DMS79 (cell line): ENCODE measurements around the gene CHURC1.
"Not testable (repeated sequence)": the region's sequence is repeated elsewhere in the genome, so short reads cannot be mapped to it uniquely, and the experiment has no call there.

Experiments
- DNase-seq: peaks from one replicate; lab custom pipeline; 2025; lab: John Stamatoyannopoulos, UW

The CHURC1 gene

DNA sequence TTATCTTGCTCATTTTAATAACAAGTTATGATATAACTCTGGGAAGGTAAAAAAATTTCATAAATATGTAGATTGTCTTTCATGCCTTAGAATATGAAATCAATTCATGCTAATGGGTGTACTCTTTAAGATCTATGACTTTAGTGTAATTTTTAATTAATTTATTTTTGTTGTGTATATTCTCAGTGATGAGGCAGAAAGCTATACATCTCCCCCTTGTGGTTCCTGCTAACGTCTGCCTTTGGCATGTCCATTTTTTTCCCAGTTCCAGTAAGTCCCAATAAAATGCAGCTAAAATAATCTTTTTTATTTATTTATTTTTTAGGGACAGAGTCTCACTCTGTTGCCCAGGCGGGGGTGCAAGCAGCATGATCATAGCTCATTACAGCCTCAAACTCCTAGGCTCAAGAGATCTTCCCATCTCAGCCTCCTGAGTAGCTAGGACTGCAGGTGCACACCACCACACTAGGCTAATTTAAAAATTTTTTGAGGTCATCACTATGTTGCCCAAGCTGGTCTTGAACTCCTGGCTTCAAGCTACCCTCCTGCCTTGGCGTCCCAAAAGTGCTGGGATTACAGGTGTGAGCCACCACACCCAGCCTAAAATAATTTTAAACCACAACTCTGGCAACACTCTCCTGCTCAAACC is 3.3 kb upstream of the CHURC1 start:
- DNase-seq = no peak

DNA sequence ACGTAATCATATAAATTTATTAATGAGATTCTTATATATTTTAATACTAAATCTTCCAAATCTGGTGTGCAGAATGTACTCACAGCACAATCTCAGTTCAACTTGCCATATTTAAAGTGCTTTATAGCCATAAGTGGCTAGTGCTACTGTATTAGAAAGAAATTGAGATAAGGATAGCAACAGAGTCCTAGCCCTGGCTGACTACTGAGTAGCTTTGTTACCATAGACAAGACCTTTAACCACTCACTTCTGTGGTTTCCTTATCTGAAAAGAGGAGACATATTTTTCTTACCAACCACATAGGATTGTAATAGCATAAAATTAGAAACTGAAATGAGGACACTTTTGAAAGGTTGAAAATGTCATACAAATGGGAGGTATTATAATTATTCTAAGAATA is 2.0 kb upstream of the CHURC1 start:
- no peak for DNase-seq

DNA sequence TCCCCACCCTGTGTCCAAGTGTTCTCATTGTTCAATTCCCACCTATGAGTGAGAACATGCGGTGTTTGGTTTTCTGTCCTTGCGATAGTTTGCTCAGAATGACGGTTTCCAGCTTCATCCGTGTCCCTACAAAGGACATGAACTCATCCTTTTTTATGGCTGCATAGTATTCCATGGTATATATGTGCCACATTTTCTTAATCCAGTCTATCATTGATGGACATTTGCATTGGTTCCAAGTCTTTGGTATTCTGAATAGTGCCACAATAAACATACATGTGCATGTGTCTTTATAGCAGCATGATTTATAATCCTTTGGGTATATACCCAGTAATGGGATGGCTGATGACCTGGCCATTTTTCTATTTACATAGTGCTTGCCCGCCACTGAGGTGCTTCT is 778 bp upstream of the CHURC1 start:
- not testable (repeated sequence) for DNase-seq

DNA sequence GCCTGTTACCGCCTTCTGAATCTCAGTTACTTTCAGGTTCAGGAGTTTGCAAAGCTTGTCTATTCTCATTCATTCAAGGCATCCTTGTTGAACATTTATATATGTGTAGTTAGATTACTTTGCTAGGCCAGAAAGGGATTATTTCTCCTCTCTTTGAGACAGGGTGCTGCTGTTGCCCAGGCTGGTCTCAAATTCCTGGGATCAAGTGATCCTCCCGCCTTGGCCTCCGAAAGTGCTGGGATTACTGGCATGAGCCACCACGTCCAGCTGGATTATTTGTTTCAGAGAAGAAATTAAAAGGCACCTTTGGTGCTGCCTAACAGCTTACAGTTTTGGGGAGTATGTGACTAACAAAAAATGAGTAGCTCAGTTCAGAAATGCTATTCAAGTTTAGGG is 772 bp downstream of the CHURC1 start:
- DNase-seq = no peak

DNA sequence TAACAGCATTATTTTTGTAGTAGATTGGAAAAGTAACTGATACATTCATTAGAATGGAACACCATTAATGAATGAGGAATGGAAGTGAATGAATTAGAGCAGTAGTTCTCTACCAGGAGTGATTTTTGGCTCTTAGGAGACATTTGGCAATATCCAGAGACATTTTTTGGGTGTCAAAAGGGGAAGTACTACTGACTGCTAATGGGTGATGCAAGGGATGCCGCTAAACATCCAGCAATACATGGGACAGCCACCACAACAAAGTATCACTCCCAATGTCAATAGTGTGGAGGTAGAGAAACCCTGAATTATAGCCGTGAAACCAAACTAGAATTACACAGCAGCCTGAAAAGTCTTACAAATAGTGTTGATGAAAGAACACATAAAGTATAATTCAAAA is 1.5 kb downstream of the CHURC1 start:
- no peak for DNase-seq

DNA sequence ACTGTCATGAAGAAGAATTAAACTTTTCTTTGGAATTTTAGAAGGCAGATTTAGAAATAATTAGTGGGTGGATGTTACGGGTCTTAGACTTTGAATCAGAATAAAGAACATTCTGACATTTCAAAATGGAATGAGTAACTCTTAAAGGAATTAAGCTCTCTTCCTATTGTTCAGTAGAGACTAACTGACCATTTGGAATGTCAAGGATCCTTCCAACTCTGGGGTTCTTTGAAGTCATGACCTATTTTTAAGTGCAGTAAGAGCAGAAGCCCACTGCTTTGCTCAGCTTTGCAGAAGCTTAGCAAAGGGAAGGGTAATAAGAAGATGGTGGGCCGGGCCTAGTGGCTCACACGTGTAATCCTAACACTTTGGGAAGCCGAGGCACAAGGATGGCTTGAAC is 4.0 kb downstream of the CHURC1 start:
- no peak for DNase-seq

DNA sequence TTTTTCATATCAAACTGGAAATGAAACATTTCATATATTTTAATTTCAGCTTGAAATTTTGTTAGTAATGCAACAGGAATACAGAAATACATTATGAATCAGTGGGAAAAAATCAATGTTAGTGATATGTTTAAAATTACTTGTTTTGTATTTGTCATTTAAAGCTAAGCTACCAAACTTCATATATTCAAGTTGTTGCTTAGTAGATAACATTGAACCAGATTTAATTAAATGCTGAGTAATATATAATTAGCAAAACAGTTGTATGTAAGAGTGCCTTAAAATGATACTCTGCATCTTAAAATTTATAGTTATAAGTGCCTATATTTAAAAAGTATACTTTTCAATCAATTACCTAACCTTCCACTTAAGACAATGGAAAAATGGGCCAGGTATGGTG is 5.0 kb downstream of the CHURC1 start:
- no peak for DNase-seq

DNA sequence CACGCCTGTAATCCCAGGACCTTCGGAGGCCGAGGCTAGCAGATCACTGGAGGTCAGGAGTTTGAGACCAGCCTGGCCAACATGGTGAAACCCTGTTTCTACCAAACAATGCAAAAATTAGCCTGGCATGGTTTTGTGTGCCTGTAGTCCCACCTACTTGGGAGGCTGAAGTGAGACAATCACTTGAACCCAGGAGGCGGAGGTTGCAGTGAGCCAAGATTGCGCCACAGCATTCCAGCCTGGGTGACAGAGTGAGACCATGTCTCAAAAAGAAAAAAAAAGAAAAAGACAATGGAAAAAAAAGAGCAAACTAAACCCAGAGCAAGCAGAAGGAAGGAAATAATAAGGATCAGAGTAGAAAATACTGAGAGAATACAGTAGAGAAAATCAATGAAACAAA is 5.4 kb downstream of the CHURC1 start:
- DNase-seq = no peak

DNA sequence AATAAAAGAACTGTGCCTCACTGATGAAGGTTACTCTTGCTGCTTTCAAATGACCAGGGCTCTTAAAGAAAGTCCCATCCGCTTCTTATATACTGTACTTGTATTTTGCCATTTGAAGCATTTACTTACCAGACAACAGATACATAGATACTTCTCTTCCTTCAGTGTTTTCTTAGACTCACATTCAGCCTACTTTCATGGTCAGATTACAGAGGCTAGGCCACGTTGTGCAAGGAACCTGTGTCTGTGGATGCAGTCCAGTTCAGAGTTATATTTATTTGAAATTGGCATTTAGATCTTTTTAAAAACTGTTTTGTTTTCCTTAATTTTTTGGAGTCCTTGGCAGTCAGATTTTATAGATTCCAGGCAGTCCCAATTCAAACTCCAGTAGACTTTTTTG is 6.2 kb downstream of the CHURC1 start:
- DNase-seq = no peak

DNA sequence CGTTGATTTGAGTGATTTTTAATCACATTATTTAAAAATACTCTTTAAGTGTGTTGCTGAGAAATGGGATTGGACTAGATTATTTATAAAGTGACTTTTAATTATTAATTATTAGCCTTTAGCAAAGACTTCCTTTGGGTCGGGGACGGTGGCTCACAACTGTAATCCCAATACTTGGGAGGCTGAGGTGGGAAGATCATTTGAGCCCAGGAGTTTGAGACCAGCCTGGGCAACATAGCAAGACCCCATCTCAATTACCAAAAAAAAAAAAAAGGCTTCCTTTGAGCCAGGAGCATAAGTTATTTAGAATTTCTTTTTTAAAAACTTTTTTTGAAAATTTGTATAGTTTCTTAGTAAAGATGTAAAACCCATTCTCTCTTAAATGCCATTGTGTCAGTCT is 8.8 kb downstream of the CHURC1 start:
- DNase-seq = no peak

DNA sequence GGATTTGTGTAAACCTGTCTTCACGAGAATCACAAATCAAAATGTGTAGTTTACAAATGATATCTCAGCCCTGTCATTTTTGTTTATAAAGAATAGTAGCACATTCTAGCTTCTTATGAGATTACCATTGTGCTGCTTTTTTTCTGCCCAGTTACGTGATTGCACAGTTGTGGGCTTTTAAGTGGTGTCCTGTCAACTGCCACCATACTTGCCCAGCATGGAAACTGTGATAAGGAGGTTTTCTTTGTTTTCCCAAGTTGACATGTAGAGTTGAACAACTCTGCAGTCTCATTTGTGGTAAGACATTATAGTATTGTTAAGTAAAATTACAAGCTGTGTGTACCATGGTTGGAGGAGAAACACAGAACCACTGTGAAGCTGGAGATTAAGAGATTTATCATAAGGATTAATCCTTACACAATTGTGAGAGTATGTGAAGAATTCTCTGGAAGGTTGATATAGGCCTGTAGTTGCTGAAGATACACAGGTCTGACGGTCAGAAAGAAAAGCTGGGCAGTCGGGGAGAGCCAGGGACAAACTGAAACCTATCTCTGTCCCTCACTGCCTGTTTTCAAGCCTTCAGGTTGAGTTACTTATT is 12.2 kb downstream of the CHURC1 start:
- no peak for DNase-seq

DNA sequence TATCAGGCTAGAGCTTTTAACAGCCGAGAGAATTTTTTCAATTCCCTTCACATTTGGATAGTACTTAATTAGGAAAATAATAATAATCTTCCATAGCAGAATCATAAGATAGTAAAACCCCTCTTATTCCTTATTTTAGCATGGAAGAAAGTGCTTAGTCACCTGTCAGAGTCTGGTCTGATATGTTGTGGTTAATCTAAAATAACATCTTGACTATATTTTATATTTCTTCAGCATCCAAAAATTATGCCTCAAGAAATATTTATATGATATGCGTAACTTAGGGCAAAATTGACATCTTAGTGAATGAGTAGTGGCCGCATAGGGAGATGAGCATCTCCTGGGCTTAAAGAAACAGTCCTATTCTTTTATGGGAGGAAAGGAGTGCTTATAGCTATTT is 12.8 kb downstream of the CHURC1 start:
- DNase-seq = no peak

DNA sequence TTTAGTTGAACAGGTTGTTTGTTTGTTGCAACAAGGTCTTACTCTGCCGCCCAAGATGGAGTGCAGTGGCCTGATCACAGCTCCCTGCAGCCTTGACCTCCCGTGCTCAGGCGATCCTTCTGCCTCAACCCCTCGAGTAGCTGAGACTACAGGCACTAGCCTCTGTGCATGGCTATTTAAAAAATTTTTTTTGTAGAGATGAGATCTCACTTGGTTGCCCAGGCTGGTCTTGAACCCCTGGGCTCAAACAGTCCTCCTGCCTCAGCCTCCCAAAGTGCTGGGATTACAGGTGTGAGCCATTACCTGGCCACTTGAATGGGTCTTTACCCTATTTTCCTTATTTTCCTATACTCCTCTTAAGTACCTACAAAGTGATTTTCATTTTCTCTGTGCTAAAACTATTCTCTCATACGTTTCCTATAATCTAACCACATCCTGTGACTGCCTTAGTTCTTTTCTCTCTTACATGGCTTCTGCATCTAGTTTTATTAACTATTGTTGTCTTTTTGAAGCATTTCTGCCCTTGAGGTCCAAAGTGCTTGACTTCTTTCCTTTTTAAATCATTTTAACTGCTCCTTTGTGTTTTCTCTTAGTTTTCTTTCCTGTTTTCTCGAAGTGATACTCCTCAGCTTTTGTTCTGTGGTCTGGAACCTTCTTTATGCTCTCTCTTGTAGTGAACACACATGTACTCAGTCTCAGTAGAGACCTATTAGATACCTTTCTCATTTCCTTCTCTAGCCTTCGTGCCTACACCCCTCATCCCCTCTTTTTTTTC is 14.2 kb downstream of the CHURC1 start:
- DNase-seq = no peak

DNA sequence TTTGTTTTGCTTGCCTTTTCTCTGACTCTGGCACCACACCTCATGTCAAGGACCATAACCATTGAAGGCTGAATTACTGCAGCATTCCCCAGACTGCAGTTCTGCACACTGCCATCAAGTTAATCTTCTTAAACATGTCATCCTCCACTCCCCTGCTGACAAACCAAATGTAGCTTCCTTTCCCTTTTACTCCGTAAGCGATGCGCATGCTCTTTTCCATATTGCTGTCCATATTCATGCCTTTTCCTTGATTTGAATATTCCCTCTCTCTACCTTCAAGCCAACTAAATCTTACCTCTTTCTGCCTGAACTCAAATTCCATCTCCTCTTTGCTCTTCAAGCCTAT is 14.7 kb downstream of the CHURC1 start:
- DNase-seq = no peak

DNA sequence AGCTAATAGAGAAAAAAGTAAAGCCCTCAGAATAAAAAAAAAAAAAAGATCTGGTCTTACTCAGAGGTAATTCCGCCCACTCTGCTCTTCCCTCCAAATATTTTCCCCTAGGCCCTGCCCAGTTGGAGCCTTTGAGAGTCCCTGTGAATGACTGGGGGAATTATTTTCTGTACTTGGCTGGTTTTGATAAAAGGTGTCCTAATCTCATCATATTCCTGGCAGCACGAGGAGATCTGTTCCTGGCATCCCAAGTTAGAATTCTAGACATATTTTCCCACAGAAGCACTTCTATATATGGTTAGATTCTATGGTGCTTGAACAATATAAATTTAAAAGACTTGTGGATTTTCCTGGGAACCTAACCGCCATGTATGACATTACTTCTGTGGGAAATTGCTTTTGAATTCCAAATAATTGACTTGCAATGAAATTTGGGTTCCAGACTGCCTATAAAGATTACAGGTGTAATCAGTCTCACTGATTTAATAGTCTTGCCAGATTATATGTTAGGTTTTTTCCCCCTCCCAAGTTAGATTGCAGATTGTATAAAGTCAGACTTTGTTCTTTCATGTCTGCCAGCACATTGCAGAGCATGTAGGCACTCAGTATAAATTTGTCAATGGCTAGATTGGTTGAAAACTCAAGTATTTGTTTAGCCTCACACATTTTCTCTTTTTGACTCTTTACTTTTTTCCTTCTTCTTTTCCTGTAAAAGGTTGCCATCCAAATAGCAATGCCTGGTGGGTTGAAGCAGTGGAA is 16.0 kb downstream of the CHURC1 start:
- no peak for DNase-seq

DNA sequence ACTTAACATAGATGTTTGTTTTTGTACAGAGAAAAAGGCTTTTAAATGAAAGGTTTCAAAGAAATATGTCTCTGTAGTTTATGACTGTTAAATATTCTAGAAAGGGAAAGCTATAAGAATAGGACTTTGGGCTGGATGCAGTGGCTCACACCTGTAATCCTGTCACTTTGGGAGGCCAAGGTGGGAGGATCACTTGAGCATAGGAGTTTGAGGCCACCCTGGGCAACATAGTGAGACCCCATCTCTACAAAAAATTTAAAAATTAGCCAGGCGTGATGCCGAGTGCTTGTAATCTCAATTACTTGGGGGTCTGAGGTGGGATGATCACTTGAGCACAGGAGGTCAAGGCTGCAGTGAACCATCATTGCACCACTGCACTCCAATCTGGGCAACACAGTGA is 16.9 kb downstream of the CHURC1 start:
- DNase-seq = no peak

DNA sequence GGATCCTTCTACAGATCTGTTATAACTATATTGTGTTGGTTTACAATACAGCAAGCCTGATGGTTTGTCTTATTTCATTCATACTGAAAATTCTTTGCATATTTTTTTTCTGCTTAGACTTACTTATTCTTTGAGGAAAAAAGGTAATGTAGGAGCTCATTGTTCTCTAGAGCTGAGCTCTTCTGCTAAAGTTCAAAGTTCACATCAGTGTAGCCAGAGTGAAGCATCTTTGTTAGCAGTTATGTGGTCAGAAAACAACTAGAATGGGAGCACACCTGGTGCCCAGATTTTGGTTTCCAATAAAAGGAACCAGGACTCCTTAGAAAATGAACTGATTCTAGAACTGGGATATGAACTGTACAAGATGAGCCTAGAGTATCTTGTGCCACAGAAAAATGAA is 18.0 kb downstream of the CHURC1 start:
- no peak for DNase-seq

DNA sequence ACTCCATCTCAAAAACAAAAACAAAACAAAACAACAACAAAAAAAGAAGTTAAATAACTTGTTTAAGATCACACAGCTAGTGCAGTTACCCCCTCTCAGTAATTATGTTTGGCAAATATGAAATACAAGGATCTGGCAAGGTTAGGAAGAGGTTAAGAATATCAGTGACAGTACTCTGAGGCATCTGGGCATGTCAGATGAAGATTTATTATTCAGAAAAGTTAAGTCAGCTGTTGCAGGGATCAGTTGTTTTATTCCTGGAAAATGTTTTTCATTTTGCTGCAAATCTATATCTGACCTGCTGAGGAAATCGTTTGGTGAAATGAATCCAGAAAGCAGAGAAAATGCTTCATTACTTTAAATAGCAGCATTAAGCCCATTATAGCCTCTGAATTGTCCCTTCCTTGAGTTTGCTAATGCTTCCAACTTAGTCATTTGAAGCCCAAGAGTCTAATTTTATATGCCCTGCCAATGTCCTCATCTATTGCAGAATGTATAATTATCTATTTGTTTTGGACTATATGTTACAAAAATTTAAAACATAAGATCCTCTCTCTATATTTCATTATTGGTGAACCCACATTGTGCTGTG is 20.2 kb downstream of the CHURC1 start:
- no peak for DNase-seq

DNA sequence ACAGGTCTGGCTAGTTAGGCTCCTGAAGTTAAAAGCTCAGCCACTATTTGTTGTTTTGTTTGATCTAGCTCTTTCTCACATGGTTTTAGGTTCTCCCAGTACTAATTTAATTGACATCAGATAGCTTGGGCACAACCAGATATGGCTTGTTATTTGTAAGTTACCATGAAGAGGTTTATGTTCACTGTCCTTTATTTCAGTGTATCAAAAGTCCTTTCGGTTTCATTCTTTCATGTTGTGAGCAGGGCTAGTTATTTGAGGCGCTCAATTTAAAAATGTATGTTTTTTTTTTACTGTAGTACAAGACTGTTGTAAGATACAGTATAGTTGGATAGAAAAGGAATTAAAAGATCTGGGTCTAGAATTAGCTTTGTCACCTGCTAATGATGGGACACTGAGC is 21.3 kb downstream of the CHURC1 start:
- DNase-seq = no peak

DNA sequence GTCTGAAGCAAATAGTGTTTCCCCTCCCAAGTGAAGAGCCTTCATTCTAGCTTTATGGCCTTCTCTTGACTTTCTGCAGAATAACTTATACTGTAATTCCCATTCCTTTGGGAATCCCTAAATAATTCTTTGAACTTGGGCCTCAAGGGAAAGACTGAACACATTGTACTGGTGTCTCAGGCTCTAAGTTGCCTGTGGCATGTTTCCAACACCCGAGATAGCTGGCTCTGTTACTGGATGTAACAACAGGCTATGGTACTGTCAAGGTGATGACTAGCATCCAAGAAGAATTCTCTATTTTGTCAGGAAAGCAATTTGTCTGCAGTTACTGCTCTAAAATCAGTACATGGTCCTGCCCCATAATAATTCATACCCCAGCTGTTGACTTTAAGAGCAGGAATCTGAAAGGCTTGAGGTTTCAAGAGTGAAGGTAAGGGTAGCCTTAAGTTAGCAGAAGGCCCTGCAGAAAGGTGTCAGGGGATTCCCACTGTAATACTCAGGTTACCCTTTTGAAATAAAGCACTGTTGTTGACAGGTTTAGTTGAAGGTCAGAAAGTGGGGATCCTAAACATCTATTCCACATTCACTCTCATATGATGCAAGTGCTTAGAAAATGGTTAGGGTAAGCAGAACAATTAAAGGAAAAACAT is 23.0 kb downstream of the CHURC1 start:
- no peak for DNase-seq

DNA sequence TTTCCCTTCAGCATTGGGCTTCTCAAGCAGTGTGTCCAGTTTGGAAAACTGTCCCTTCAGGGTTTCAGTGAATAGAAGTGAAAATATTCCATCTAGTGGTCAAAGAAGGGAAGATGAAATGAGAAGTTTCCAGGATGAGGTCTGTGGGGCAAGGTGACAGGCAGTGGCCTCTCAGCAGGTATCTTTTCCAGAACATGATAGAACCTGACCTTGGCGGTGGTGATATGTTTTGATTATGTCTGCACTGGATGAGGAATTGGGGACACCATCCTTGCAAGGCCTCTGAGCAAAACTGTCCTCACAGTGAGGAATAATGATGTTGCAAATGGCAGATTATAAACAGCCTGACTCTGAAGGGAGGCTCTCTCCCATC is 23.6 kb downstream of the CHURC1 start:
- no peak for DNase-seq
